Fibroblast of villous mesenchyme (primary cell): ENCODE measurements around the gene SMIM30. TPM values are rescaled to one million over a fixed set of nuclear protein-coding genes. Genes with fewer than 3 reads are reported as not detected.
A peak's percentile ranks its signal among the peaks of the same experiment; 100 is the strongest.
"Not testable (repeated sequence)": the region's sequence is repeated elsewhere in the genome, so short reads cannot be mapped to it uniquely, and the experiment has no call there.

Experiments used
- DNase-seq: peaks from one replicate; pipeline ENCODE4 v3.0.0-alpha.2; 2010; ENCODE audit warnings: low read depth
- H3K4me3 ChIP-seq: 2 replicates; pipeline ENCODE4 v1.5.1; 2011; ENCODE audit warnings: low read depth, mild to moderate bottlenecking, low read length
- CTCF ChIP-seq: IDR thresholded peaks from 2 replicates; pipeline ENCODE4 v1.5.1; 2012; ENCODE audit warnings: low read depth, mild to moderate bottlenecking, low read length; ENCODE audit not compliant: insufficient read depth
- total RNA-seq: library from RNA; depleted of rRNA; stranded (reverse); fragments of >200 nt; gene quantifications from 2 replicates; pipeline ENCODE4 v1.2.3, GENCODE V29; 2012

SMIM30 gene
- total RNA-seq: 47.4 and 75.6 TPM in 2 replicates

GRCh38 chr7:113118074-113118959 is at the start of gene SMIM30:
Gene SMIM30 (minus strand): TSS chr7:113118554. CDS start chr7:113117578, 976 bp downstream.
- no peak for TF ChIP-seq CTCF
- H3K4me3 ChIP-seq: peak within 1 kb of the TSS; percentile 80
- DNase-seq: peak; percentile 87

- H3K4me3 ChIP-seq, DNase-seq: not testable (repeated sequence)
Observed at GRCh38 chr7:113166176-113166575, 47.8 kb upstream of the SMIM30 start.

GRCh38 chr7:113161050-113161449 is 42.7 kb upstream of the SMIM30 start:
- DNase-seq: no peak
- no peak overlapping the region for H3K4me3 ChIP-seq
- TF ChIP-seq CTCF: no peak

- TF ChIP-seq CTCF: peak; percentile 71
- DNase-seq: peak; percentile 18
- H3K4me3 ChIP-seq: no peak overlapping the region
Observed at GRCh38 chr7:113159746-113160339, 41.5 kb upstream of the SMIM30 start.

GRCh38 chr7:113158756-113159155 is 40.4 kb upstream of the SMIM30 start:
- no peak for DNase-seq
- H3K4me3 ChIP-seq: no peak overlapping the region
- no peak for TF ChIP-seq CTCF

- DNase-seq: no peak
- TF ChIP-seq CTCF: no peak
- no peak overlapping the region for H3K4me3 ChIP-seq
Observed at GRCh38 chr7:113154117-113154516, 35.8 kb upstream of the SMIM30 start.

GRCh38 chr7:113144817-113145216 is 26.5 kb upstream of the SMIM30 start:
- DNase-seq: no peak
- TF ChIP-seq CTCF: no peak
- no peak overlapping the region for H3K4me3 ChIP-seq
